AG04449 (cell line): ENCODE measurements around the gene OR3A2.
"Not testable (repeated sequence)": the region's sequence is repeated elsewhere in the genome, so short reads cannot be mapped to it uniquely, and the experiment has no call there.

Source experiments
- CTCF ChIA-PET: fragments of 350-600 bp; formaldehyde crosslinking; extraction: SDS; loops from one replicate; lab custom pipeline; 2021; ENCODE audit warnings: antibody characterized with exemption; lab: Yijun Ruan, JAX
- POLR2A ChIA-PET: fragments of 400-600, 350-600 bp; formaldehyde crosslinking; extraction: SDS; loops from one replicate; lab custom pipeline; 2020; ENCODE audit warnings: antibody characterized with exemption, inconsistent platforms; lab: Yijun Ruan, JAX
- DNase-seq: peaks from one replicate; pipeline ENCODE4 v3.0.0-alpha.2; 2010; ENCODE audit warnings: low read depth, low spot score
- H3K4me3 ChIP-seq: 2 replicates; pipeline ENCODE4 v1.5.1; 2011; ENCODE audit warnings: low read depth, mild to moderate bottlenecking, control low read depth, low read length

Gene OR3A2

GRCh38 chr17:3232300-3232699 lies 153.8 kb downstream of the OR3A2 start:
- DNase-seq, H3K4me3 ChIP-seq, POLR2A ChIA-PET, CTCF ChIA-PET: not testable (repeated sequence)
